ENCODE measurements around the gene AKAP6. TPM values are rescaled to one million over a fixed set of nuclear protein-coding genes. Genes with fewer than 3 reads are reported as not detected.
"Not testable (repeated sequence)": the region's sequence is repeated elsewhere in the genome, so short reads cannot be mapped to it uniquely, and the experiment has no call there.

AKAP6 gene
- total RNA-seq, 1 donor from 2014 or later: 0.21 TPM

GRCh38 chr14:32565256-32565655, 236.2 kb downstream of the AKAP6 start:
- H3K4me3 Mint-ChIP-seq: no peak overlapping the region
- H3K9me3 Mint-ChIP-seq: no peaks in the 10 kb centered on the region
- H3K27ac Mint-ChIP-seq: no peak overlapping the region
- no peaks in the 10 kb centered on the region for H3K27me3 Mint-ChIP-seq (ENCODE audit: insufficient read depth)
- peaks cover 20% of the 10 kb centered on the region for H3K4me1 Mint-ChIP-seq (ENCODE audit: low read depth)
- no peaks in the 10 kb centered on the region for H3K36me3 Mint-ChIP-seq (ENCODE audit: low read depth)
- DNase-seq (ENCODE audit: low spot score): no peak
- intact Hi-C loops (cut with micrococcal nuclease): loop anchor here (10.0 kb wide), 1 partner anchor 1910 kb away; no protein-coding TSS in a partner anchor

GRCh38 chr14:32567543-32568384, 238.7 kb downstream of the AKAP6 start:
- peaks cover 20% of the 10 kb centered on the region for H3K4me1 Mint-ChIP-seq (ENCODE audit: low read depth)
- no peaks in the 10 kb centered on the region for H3K36me3 Mint-ChIP-seq (ENCODE audit: low read depth)
- H3K9me3 Mint-ChIP-seq: no peaks in the 10 kb centered on the region
- no peak overlapping the region for H3K4me3 Mint-ChIP-seq
- no peak for DNase-seq (ENCODE audit: low spot score)
- intact Hi-C loops (cut with micrococcal nuclease): loop anchor here (10.0 kb wide), 1 partner anchor 1913 kb away; no protein-coding TSS in a partner anchor
- no peaks in the 10 kb centered on the region for H3K27me3 Mint-ChIP-seq (ENCODE audit: insufficient read depth)
- no peak overlapping the region for H3K27ac Mint-ChIP-seq

- H3K4me3 Mint-ChIP-seq: no peak overlapping the region
- H3K27ac Mint-ChIP-seq: no peak overlapping the region
- H3K9me3 Mint-ChIP-seq: no peaks in the 10 kb centered on the region
- peaks cover 9% of the 10 kb centered on the region for H3K27me3 Mint-ChIP-seq (ENCODE audit: insufficient read depth)
- intact Hi-C loops (cut with micrococcal nuclease): no loop called here
- no peak for DNase-seq (ENCODE audit: low spot score)
- H3K36me3 Mint-ChIP-seq (ENCODE audit: low read depth): no peaks in the 10 kb centered on the region
- no peaks in the 10 kb centered on the region for H3K4me1 Mint-ChIP-seq (ENCODE audit: low read depth)
These were observed 242.5 kb downstream of the AKAP6 start for GRCh38 chr14:32571551-32571950.

- Mint-ChIP-seq H3K4me3 (no peak overlapping the region), H3K27me3 (ENCODE audit: insufficient read depth) (peaks cover 15% of the 10 kb centered on the region), H3K36me3 (ENCODE audit: low read depth) (no peaks in the 10 kb centered on the region), H3K4me1 (ENCODE audit: low read depth) (no peaks in the 10 kb centered on the region), H3K9me3 (no peaks in the 10 kb centered on the region), H3K27ac (no peak overlapping the region)
- no peak for DNase-seq (ENCODE audit: low spot score)
- intact Hi-C loops (cut with micrococcal nuclease): no loop called here
These were observed 243.1 kb downstream of the AKAP6 start for GRCh38 chr14:32571995-32572866.

GRCh38 chr14:32572867-32573150, 243.7 kb downstream of the AKAP6 start:
- Mint-ChIP-seq H3K36me3 (ENCODE audit: low read depth) (no peaks in the 10 kb centered on the region), H3K9me3 (no peaks in the 10 kb centered on the region), H3K27ac (no peak overlapping the region), H3K4me1 (ENCODE audit: low read depth) (no peaks in the 10 kb centered on the region), H3K4me3 (no peak overlapping the region), H3K27me3 (ENCODE audit: insufficient read depth) (peaks cover 15% of the 10 kb centered on the region)
- no peak for DNase-seq (ENCODE audit: low spot score)
- intact Hi-C loops (cut with micrococcal nuclease): no loop called here

GRCh38 chr14:32574269-32574668, 245.2 kb downstream of the AKAP6 start:
- Mint-ChIP-seq H3K4me3 (no peak overlapping the region), H3K4me1 (ENCODE audit: low read depth) (no peaks in the 10 kb centered on the region), H3K27ac (no peak overlapping the region), H3K9me3 (no peaks in the 10 kb centered on the region), H3K27me3 (ENCODE audit: insufficient read depth) (peaks cover 15% of the 10 kb centered on the region), H3K36me3 (ENCODE audit: low read depth) (no peaks in the 10 kb centered on the region)
- no peak for DNase-seq (ENCODE audit: low spot score)
- intact Hi-C loops (cut with micrococcal nuclease): no loop called here

- Mint-ChIP-seq H3K4me1 (ENCODE audit: low read depth) (no peaks in the 10 kb centered on the region), H3K27me3 (ENCODE audit: insufficient read depth) (peaks cover 15% of the 10 kb centered on the region), H3K4me3 (no peak overlapping the region), H3K9me3 (no peaks in the 10 kb centered on the region), H3K27ac (no peak overlapping the region), H3K36me3 (ENCODE audit: low read depth) (no peaks in the 10 kb centered on the region)
- peak; percentile 6 for DNase-seq (ENCODE audit: low spot score)
- intact Hi-C loops (cut with micrococcal nuclease): loop anchor here (1.0 to 5.0 kb wide), 6 partner anchors 766 to 1747 kb away; no protein-coding TSS in a partner anchor
These were observed 247.1 kb downstream of the AKAP6 start for GRCh38 chr14:32576088-32576795.

- Mint-ChIP-seq H3K36me3 (ENCODE audit: low read depth) (no peaks in the 10 kb centered on the region), H3K4me1 (ENCODE audit: low read depth) (no peaks in the 10 kb centered on the region), H3K9me3 (no peaks in the 10 kb centered on the region), H3K27me3 (ENCODE audit: insufficient read depth) (peaks cover 15% of the 10 kb centered on the region), H3K27ac (no peak overlapping the region), H3K4me3 (no peak overlapping the region)
- no peak for DNase-seq (ENCODE audit: low spot score)
- intact Hi-C loops (cut with micrococcal nuclease): loop anchor here (1.0 to 5.0 kb wide), 6 partner anchors 765 to 1746 kb away; no protein-coding TSS in a partner anchor
These were observed 247.9 kb downstream of the AKAP6 start for GRCh38 chr14:32576977-32577376.

- Mint-ChIP-seq H3K4me3 (no peak overlapping the region), H3K27me3 (ENCODE audit: insufficient read depth) (peaks cover 13% of the 10 kb centered on the region), H3K36me3 (ENCODE audit: low read depth) (no peaks in the 10 kb centered on the region), H3K27ac (no peak overlapping the region), H3K9me3 (no peaks in the 10 kb centered on the region), H3K4me1 (ENCODE audit: low read depth) (no peaks in the 10 kb centered on the region)
- DNase-seq (ENCODE audit: low spot score): no peak
- intact Hi-C loops (cut with micrococcal nuclease): loop anchor here (5.0 kb wide), 2 partner anchors 764 to 854 kb away; no protein-coding TSS in a partner anchor
These were observed 249.1 kb downstream of the AKAP6 start for GRCh38 chr14:32578181-32578580.

GRCh38 chr14:32583427-32583826, 254.3 kb downstream of the AKAP6 start:
- H3K4me3 Mint-ChIP-seq; intact Hi-C loops (cut with micrococcal nuclease); H3K27me3 Mint-ChIP-seq (ENCODE audit: insufficient read depth); H3K4me1 Mint-ChIP-seq (ENCODE audit: low read depth); DNase-seq (ENCODE audit: low spot score); H3K36me3 Mint-ChIP-seq (ENCODE audit: low read depth); H3K27ac Mint-ChIP-seq; H3K9me3 Mint-ChIP-seq: not testable (repeated sequence)

GRCh38 chr14:32584079-32584478, 255.0 kb downstream of the AKAP6 start:
- no peak overlapping the region for H3K27ac Mint-ChIP-seq
- intact Hi-C loops (cut with micrococcal nuclease): no loop called here
- no peaks in the 10 kb centered on the region for H3K9me3 Mint-ChIP-seq
- H3K36me3 Mint-ChIP-seq (ENCODE audit: low read depth): no peaks in the 10 kb centered on the region
- peaks cover 2% of the 10 kb centered on the region for H3K27me3 Mint-ChIP-seq (ENCODE audit: insufficient read depth)
- no peak overlapping the region for H3K4me3 Mint-ChIP-seq
- H3K4me1 Mint-ChIP-seq (ENCODE audit: low read depth): no peaks in the 10 kb centered on the region
- DNase-seq (ENCODE audit: low spot score): no peak

- intact Hi-C loops (cut with micrococcal nuclease): no loop called here
These were observed 258.4 kb downstream of the AKAP6 start for GRCh38 chr14:32587461-32587860.

More at GRCh38 chr14:32587461-32587860, 258.4 kb downstream of the AKAP6 start:
- peaks cover 2% of the 10 kb centered on the region for H3K27me3 Mint-ChIP-seq (ENCODE audit: insufficient read depth)
- H3K4me1 Mint-ChIP-seq (ENCODE audit: low read depth): no peaks in the 10 kb centered on the region
- no peak for DNase-seq (ENCODE audit: low spot score)
- H3K4me3 Mint-ChIP-seq: no peak overlapping the region
- H3K27ac Mint-ChIP-seq: no peak overlapping the region
- no peaks in the 10 kb centered on the region for H3K9me3 Mint-ChIP-seq
- H3K36me3 Mint-ChIP-seq (ENCODE audit: low read depth): no peaks in the 10 kb centered on the region

Measured in activated T-helper 1 cell treated with anti-CD3 and anti-CD28 coated beads, Interleukin-12 subunit alpha, Interleukin-12 subunit beta, Interleukin-2, Interleukin-4 antibody, amounts not matched to agents 30 ng/mL and 10 ng/mL and 1 ng/mL, durations not matched to agents 14 hours and 24 hours and 36 hours (primary cell).